Mesendoderm (in vitro differentiated cells): ENCODE results near the gene ZNF865.

Experiments
- DNase-seq: peaks from one replicate; pipeline ENCODE4 v3.0.0; 2013
- H2AK5ac ChIP-seq: 2 replicates; pipeline ENCODE4 v1.6.1; 2013; ENCODE audit warnings: low read length, inconsistent platforms
- H2BK120ac ChIP-seq: 2 replicates; pipeline ENCODE4 v1.6.1; 2013; ENCODE audit warnings: low read depth, mild to moderate bottlenecking, low read length, moderate library complexity, mixed read lengths
- H2BK15ac ChIP-seq: replicated peaks from 2 replicates; pipeline ENCODE4 v1.6.1; 2013; ENCODE audit warnings: low read depth, mild to moderate bottlenecking, moderate library complexity
- H2BK5ac ChIP-seq: 2 replicates; pipeline ENCODE4 v1.6.1; 2013; ENCODE audit warnings: low read length, inconsistent platforms
- H3K18ac ChIP-seq: 2 replicates; pipeline ENCODE4 v1.6.1; 2013; ENCODE audit warnings: mild to moderate bottlenecking, low read length, mixed read lengths
- H3K23ac ChIP-seq: one replicate; pipeline ENCODE4 v1.6.1; 2013; ENCODE audit warnings: low read length
- H3K27ac ChIP-seq: 2 replicates; pipeline ENCODE4 v1.5.1; 2013; ENCODE audit warnings: low read depth, mild to moderate bottlenecking, inconsistent platforms, low read length, moderate library complexity
- H3K27me3 ChIP-seq: 2 replicates; pipeline ENCODE4 v1.6.1; 2013; ENCODE audit warnings: low read length, control low read depth, mild to moderate bottlenecking, inconsistent platforms; ENCODE audit not compliant: insufficient read depth, poor library complexity
- H3K36me3 ChIP-seq: 2 replicates; pipeline ENCODE4 v1.6.1; 2013; ENCODE audit warnings: low read length, inconsistent platforms; ENCODE audit not compliant: control insufficient read depth, insufficient read depth
- H3K4ac ChIP-seq: one replicate; pipeline ENCODE4 v1.6.1; 2013; ENCODE audit warnings: low read depth, mild to moderate bottlenecking, low read length, moderate library complexity
- H3K4me1 ChIP-seq: 2 replicates; pipeline ENCODE4 v1.6.1; 2013; ENCODE audit warnings: low read depth, low read length, inconsistent platforms; ENCODE audit not compliant: control insufficient read depth
- H3K4me2 ChIP-seq: 2 replicates; pipeline ENCODE4 v1.6.1; 2013; ENCODE audit warnings: low read length
- H3K4me3 ChIP-seq: 2 replicates; pipeline ENCODE4 v1.5.1; 2013; ENCODE audit warnings: mild to moderate bottlenecking, low read length
- H3K56ac ChIP-seq: one replicate; pipeline ENCODE4 v1.6.1; 2013; ENCODE audit warnings: low read length
- H3K79me1 ChIP-seq: 2 replicates; pipeline ENCODE4 v1.6.1; 2013; ENCODE audit warnings: low read length, inconsistent platforms
- H3K79me2 ChIP-seq: 2 replicates; pipeline ENCODE4 v1.6.1; 2013; ENCODE audit warnings: mild to moderate bottlenecking, low read length; ENCODE audit not compliant: control insufficient read depth, insufficient read depth
- H3K9ac ChIP-seq: 2 replicates; pipeline ENCODE4 v1.6.1; 2013; ENCODE audit warnings: low read length, inconsistent platforms
- H4K5ac ChIP-seq: one replicate; pipeline ENCODE4 v1.6.1; 2013; ENCODE audit warnings: low read length
- H4K8ac ChIP-seq: one replicate; pipeline ENCODE4 v1.6.1; 2013; ENCODE audit warnings: low read depth, mild to moderate bottlenecking, control low read depth, low read length, moderate library complexity
- WGBS: extraction: QIAGEN DNeasy Blood & Tissue Kit; methylation state at CpG from one replicate; pipeline ENCODE4 v1.1.7; 2013; ENCODE audit warnings: low lambda C conversion rate, missing lambda C conversion rate; ENCODE audit not compliant: insufficient coverage; ENCODE audit errors: extremely low coverage; 5-methylcytosine and 5-hydroxymethylcytosine counted together

Gene ZNF865

GRCh38 chr19:55594996-55595545 lies 10.4 kb upstream of the ZNF865 start:
- no peak overlapping the region for H3K27ac ChIP-seq
- H3K23ac ChIP-seq: no peak overlapping the region
- H3K4ac ChIP-seq: no peak overlapping the region
- no peaks in the 10 kb centered on the region for H3K79me1 ChIP-seq
- no peak overlapping the region for H2BK15ac ChIP-seq
- peaks cover 2% of the 10 kb centered on the region for H3K36me3 ChIP-seq
- H3K4me3 ChIP-seq: no peak overlapping the region
- no CpG with 5 or more reads among the region's 4 CpGs for WGBS
- no peaks in the 10 kb centered on the region for H3K4me1 ChIP-seq
- H3K18ac ChIP-seq: no peak overlapping the region
- H4K5ac ChIP-seq: no peak overlapping the region
- H2BK5ac ChIP-seq: no peak overlapping the region
- no peak overlapping the region for H3K9ac ChIP-seq
- no peak overlapping the region for H2BK120ac ChIP-seq
- DNase-seq: no peak
- H3K27me3 ChIP-seq: no peaks in the 10 kb centered on the region
- H2AK5ac ChIP-seq: no peak overlapping the region
- no peak overlapping the region for H3K4me2 ChIP-seq
- H3K56ac ChIP-seq: no peak overlapping the region
- H3K79me2 ChIP-seq: no peaks in the 10 kb centered on the region
- no peak overlapping the region for H4K8ac ChIP-seq

- no peak for DNase-seq
- Histone ChIP-seq H2BK5ac (no peak overlapping the region), H3K36me3 (peaks cover 2% of the 10 kb centered on the region), H3K56ac (no peak overlapping the region), H3K9ac (no peak overlapping the region), H2BK15ac (no peak overlapping the region), H3K4me3 (no peak overlapping the region), H3K4me2 (no peak overlapping the region), H2AK5ac (no peak overlapping the region), H4K5ac (no peak overlapping the region), H3K79me2 (no peaks in the 10 kb centered on the region), H3K4me1 (no peaks in the 10 kb centered on the region), H2BK120ac (no peak overlapping the region), H3K23ac (no peak overlapping the region), H3K27ac (no peak overlapping the region), H3K18ac (no peak overlapping the region), H3K27me3 (no peaks in the 10 kb centered on the region), H3K4ac (no peak overlapping the region), H4K8ac (no peak overlapping the region), H3K79me1 (no peaks in the 10 kb centered on the region)
- no CpG with 5 or more reads among the region's 3 CpGs for WGBS
Measured at GRCh38 chr19:55596304-55596703, 9.1 kb upstream of the ZNF865 start.

GRCh38 chr19:55597501-55597921 lies 7.9 kb upstream of the ZNF865 start:
- H3K9ac ChIP-seq: no peak overlapping the region
- H3K23ac ChIP-seq: no peak overlapping the region
- H4K5ac ChIP-seq: no peak overlapping the region
- no peak overlapping the region for H2AK5ac ChIP-seq
- WGBS: no CpG with 5 or more reads among the region's 30 CpGs
- no peak overlapping the region for H2BK5ac ChIP-seq
- no peaks in the 10 kb centered on the region for H3K27me3 ChIP-seq
- H3K79me2 ChIP-seq: no peaks in the 10 kb centered on the region
- no peak overlapping the region for H3K27ac ChIP-seq
- no peak overlapping the region for H3K18ac ChIP-seq
- no peak overlapping the region for H2BK15ac ChIP-seq
- DNase-seq: no peak
- no peak overlapping the region for H3K4ac ChIP-seq
- H2BK120ac ChIP-seq: no peak overlapping the region
- H3K79me1 ChIP-seq: no peaks in the 10 kb centered on the region
- no peaks in the 10 kb centered on the region for H3K4me1 ChIP-seq
- no peak overlapping the region for H3K4me2 ChIP-seq
- peaks cover 2% of the 10 kb centered on the region for H3K36me3 ChIP-seq
- H3K4me3 ChIP-seq: no peak overlapping the region
- H3K56ac ChIP-seq: no peak overlapping the region
- H4K8ac ChIP-seq: no peak overlapping the region

GRCh38 chr19:55598034-55598433 lies 7.4 kb upstream of the ZNF865 start:
- H4K5ac ChIP-seq: no peak overlapping the region
- H3K4ac ChIP-seq: no peak overlapping the region
- H4K8ac ChIP-seq: no peak overlapping the region
- no peak overlapping the region for H2AK5ac ChIP-seq
- peak; percentile 48 for DNase-seq
- WGBS: no CpG with 5 or more reads among the region's 9 CpGs
- H3K79me1 ChIP-seq: no peaks in the 10 kb centered on the region
- H3K4me3 ChIP-seq: no peak overlapping the region
- no peak overlapping the region for H3K4me2 ChIP-seq
- H3K36me3 ChIP-seq: peaks cover 2% of the 10 kb centered on the region
- no peak overlapping the region for H3K9ac ChIP-seq
- no peaks in the 10 kb centered on the region for H3K4me1 ChIP-seq
- H3K79me2 ChIP-seq: no peaks in the 10 kb centered on the region
- no peak overlapping the region for H3K27ac ChIP-seq
- H2BK5ac ChIP-seq: no peak overlapping the region
- H3K18ac ChIP-seq: no peak overlapping the region
- H3K27me3 ChIP-seq: no peaks in the 10 kb centered on the region
- H3K23ac ChIP-seq: no peak overlapping the region
- no peak overlapping the region for H3K56ac ChIP-seq
- H2BK120ac ChIP-seq: no peak overlapping the region
- no peak overlapping the region for H2BK15ac ChIP-seq

GRCh38 chr19:55598719-55599467 lies 6.6 kb upstream of the ZNF865 start:
- peak overlapping the region; percentile 56 for H3K4me3 ChIP-seq
- H2AK5ac ChIP-seq: no peak overlapping the region
- peak overlapping the region; percentile 85 for H3K9ac ChIP-seq
- H3K27me3 ChIP-seq: no peaks in the 10 kb centered on the region
- peak overlapping the region; percentile 98 for H3K18ac ChIP-seq
- DNase-seq: peak; percentile 99
- no peak overlapping the region for H4K8ac ChIP-seq
- H3K4ac ChIP-seq: peak overlapping the region; percentile 93
- no peaks in the 10 kb centered on the region for H3K4me1 ChIP-seq
- peak overlapping the region; percentile 64 for H2BK5ac ChIP-seq
- no peak overlapping the region for H3K23ac ChIP-seq
- H3K79me2 ChIP-seq: no peaks in the 10 kb centered on the region
- H2BK15ac ChIP-seq: no peak overlapping the region
- no peaks in the 10 kb centered on the region for H3K79me1 ChIP-seq
- no peak overlapping the region for H3K4me2 ChIP-seq
- no CpG with 5 or more reads among the region's 26 CpGs for WGBS
- no peak overlapping the region for H2BK120ac ChIP-seq
- H3K27ac ChIP-seq: peak overlapping the region; percentile 98
- H3K36me3 ChIP-seq: peaks cover 2% of the 10 kb centered on the region
- no peak overlapping the region for H4K5ac ChIP-seq
- peak overlapping the region; percentile 90 for H3K56ac ChIP-seq
